BLaER1 treated with 17β-estradiol and CSF1 and Interleukin-3, amounts not matched to agents 10 nM and 100 nM (cell line): ENCODE results near the gene CCR9.
"Not testable (repeated sequence)": the region's sequence is repeated elsewhere in the genome, so short reads cannot be mapped to it uniquely, and the experiment has no call there.

Source experiments
- H3K27ac ChIP-seq, 11 experiments: shearing (Covaris generic); formaldehyde crosslinking; 2 replicates each; pipeline ENCODE4 v1.8.1; 2022
- H3K27me3 ChIP-seq, 11 experiments: shearing (Covaris generic); formaldehyde crosslinking; 2 replicates each; pipeline ENCODE4 v1.8.1; 2022
- H3K36me3 ChIP-seq, 11 experiments: shearing (Covaris generic); formaldehyde crosslinking; 2 replicates each; pipeline ENCODE4 v1.8.1; 2022
- H3K4me1 ChIP-seq, 10 experiments: shearing (Covaris generic); formaldehyde crosslinking; 2 replicates each; pipeline ENCODE4 v1.8.1; 2022
- H3K4me2 ChIP-seq, 11 experiments: shearing (Covaris generic); formaldehyde crosslinking; 2 replicates each; pipeline ENCODE4 v1.8.1; 2022
- H3K4me3 ChIP-seq, 10 experiments: shearing (Covaris generic); formaldehyde crosslinking; 2 replicates each; pipeline ENCODE4 v1.8.1; 2022
- H3K9ac ChIP-seq, 11 experiments: shearing (Covaris generic); formaldehyde crosslinking; 2 replicates each; pipeline ENCODE4 v1.8.1; 2022
- H3K9me3 ChIP-seq, 11 experiments: shearing (Covaris generic); formaldehyde crosslinking; replicated peaks in 1 of 11; 2 replicates each; pipeline ENCODE4 v1.8.1; 2022
- H4K20me1 ChIP-seq, 11 experiments: shearing (Covaris generic); formaldehyde crosslinking; 2 replicates each; pipeline ENCODE4 v1.8.1; 2022
- Cebpa-rat ChIP-seq, 11 experiments: shearing (Covaris generic); IDR thresholded peaks; 2 replicates each; pipeline ENCODE4 v1.8.1; 2022

CCR9 gene

GRCh38 chr3:45885979-45886705 is at the start of gene CCR9:
CCR9 (plus strand) TSS chr3:45886543; CDS start chr3:45894934, 8,391 bp downstream.
- Histone ChIP-seq H3K4me3 (no peak within 1 kb of the TSS), H3K9ac (no peak within 1 kb of the TSS), H4K20me1 (no peaks in the 10 kb centered on the region), H3K36me3 (no peaks in the 10 kb centered on the region), H3K27ac (no peak within 1 kb of the TSS), H3K4me1 (peaks cover 6 to 27% (median 23%) of the 10 kb centered on the region in 10 experiments; a peak in 19 of 20 replicates), H3K9me3 (no peaks in the 10 kb centered on the region), H3K4me2 (no peak within 1 kb of the TSS), H3K27me3 (no peaks in the 10 kb centered on the region)
- TF ChIP-seq Cebpa-rat (IDR thresholded peaks at IDR 0.05), result no peak

GRCh38 chr3:45838466-45838865 is 47.9 kb upstream of the CCR9 start:
- Histone ChIP-seq H3K4me2 (no peak overlapping the region), H3K27ac (no peak overlapping the region), H3K27me3 (no peaks in the 10 kb centered on the region), H3K9ac (no peak overlapping the region), H4K20me1 (no peaks in the 10 kb centered on the region), H3K36me3 (peaks cover 11 to 44% (median 28%) of the 10 kb centered on the region in 11 experiments; a peak in 21 of 22 replicates), H3K4me1 (peaks cover 6 to 16% (median 11%) of the 10 kb centered on the region in 10 experiments; a peak in 17 of 20 replicates), H3K9me3 (peaks cover 0 to 10% (median 9%) of the 10 kb centered on the region in 11 experiments; a peak in 13 of 22 replicates), H3K4me3 (no peak overlapping the region)
- TF ChIP-seq Cebpa-rat (IDR thresholded peaks at IDR 0.05), result no peak

GRCh38 chr3:45841420-45841756 is 45.0 kb upstream of the CCR9 start:
- peak overlapping the region; percentile 74 to 91 (median 82) for H3K9ac ChIP-seq
- peak overlapping the region; percentile 73 to 86 (median 79) for H3K4me3 ChIP-seq
- H3K4me2 ChIP-seq, result peak overlapping the region; percentile 85 to 98 (median 94)
- peak overlapping the region; percentile 63 to 95 (median 78) for H3K27ac ChIP-seq
- peaks cover 0 to 10% (median 9%) of the 10 kb centered on the region in 11 experiments; a peak in 13 of 22 replicates for H3K9me3 ChIP-seq
- H3K36me3 ChIP-seq, result peaks cover 0 to 19% (median 6%) of the 10 kb centered on the region in 11 experiments; a peak in 14 of 22 replicates
- no peak for TF ChIP-seq Cebpa-rat (IDR thresholded peaks at IDR 0.05)
- H4K20me1 ChIP-seq, result no peaks in the 10 kb centered on the region
- H3K27me3 ChIP-seq, result no peaks in the 10 kb centered on the region
- H3K4me1 ChIP-seq, result peaks cover 6 to 16% (median 11%) of the 10 kb centered on the region in 10 experiments; a peak in 17 of 20 replicates

- no peaks in the 10 kb centered on the region for H4K20me1 ChIP-seq
- H3K27ac ChIP-seq, result peak within 1 kb of the TSS; percentile 63 to 95 (median 78)
- peaks cover 6 to 16% (median 11%) of the 10 kb centered on the region in 10 experiments; a peak in 17 of 20 replicates for H3K4me1 ChIP-seq
- H3K27me3 ChIP-seq, result no peaks in the 10 kb centered on the region
- H3K9ac ChIP-seq, result peak within 1 kb of the TSS; percentile 74 to 91 (median 82)
- H3K9me3 ChIP-seq, result peaks cover 0 to 10% (median 9%) of the 10 kb centered on the region in 11 experiments; a peak in 13 of 22 replicates
- TF ChIP-seq Cebpa-rat (IDR thresholded peaks at IDR 0.05), result peak; percentile 97 to 100 (median 100)
- peaks cover 0 to 13% (median under 1%) of the 10 kb centered on the region in 11 experiments; a peak in 10 of 22 replicates for H3K36me3 ChIP-seq
- H3K4me3 ChIP-seq, result peak within 1 kb of the TSS; percentile 73 to 86 (median 79)
- peak within 1 kb of the TSS; percentile 85 to 98 (median 94) for H3K4me2 ChIP-seq
Observed at GRCh38 chr3:45841757-45842491, 44.4 kb upstream of the CCR9 start, which contains the start of gene LZTFL1. LZTFL1 (minus strand) TSS chr3:45842119; CDS start chr3:45841991, 128 bp downstream.

GRCh38 chr3:45842851-45843625 is 43.3 kb upstream of the CCR9 start:
- Histone ChIP-seq H4K20me1 (no peaks in the 10 kb centered on the region), H3K27me3 (no peaks in the 10 kb centered on the region), H3K4me1 (peaks cover 6 to 16% (median 11%) of the 10 kb centered on the region in 10 experiments; a peak in 17 of 20 replicates), H3K9ac (no peak overlapping the region), H3K27ac (no peak overlapping the region), H3K4me2 (peak overlapping the region in 4 of 11 experiments; percentile 85 to 95 (median 92); a peak in 3 of 22 replicates), H3K9me3 (peaks cover 0 to 10% (median 9%) of the 10 kb centered on the region in 11 experiments; a peak in 13 of 22 replicates), H3K36me3 (peaks cover 0 to 3% (median 0%) of the 10 kb centered on the region in 11 experiments; a peak in 3 of 22 replicates), H3K4me3 (no peak overlapping the region; a peak in 1 of 20 replicates)
- no peak for TF ChIP-seq Cebpa-rat (IDR thresholded peaks at IDR 0.05)

- no peak overlapping the region for H3K4me3 ChIP-seq
- no peaks in the 10 kb centered on the region for H3K27me3 ChIP-seq
- H3K36me3 ChIP-seq, result no peaks in the 10 kb centered on the region
- H3K4me2 ChIP-seq, result no peak overlapping the region
- H4K20me1 ChIP-seq, result no peaks in the 10 kb centered on the region
- peaks cover 0 to 10% (median 9%) of the 10 kb centered on the region in 11 experiments; a peak in 13 of 22 replicates for H3K9me3 ChIP-seq
- H3K4me1 ChIP-seq, result peaks cover 6 to 16% (median 11%) of the 10 kb centered on the region in 10 experiments; a peak in 17 of 20 replicates
- no peak overlapping the region for H3K9ac ChIP-seq
- H3K27ac ChIP-seq, result no peak overlapping the region
- no peak for TF ChIP-seq Cebpa-rat (IDR thresholded peaks at IDR 0.05)
Observed at GRCh38 chr3:45844616-45845015, 41.7 kb upstream of the CCR9 start.

GRCh38 chr3:45848392-45848791 is 38.0 kb upstream of the CCR9 start:
- TF ChIP-seq Cebpa-rat (IDR thresholded peaks at IDR 0.05), result no peak
- Histone ChIP-seq H3K4me2 (no peak overlapping the region), H3K9me3 (no peaks in the 10 kb centered on the region), H3K4me1 (peaks cover 0 to 8% (median 0%) of the 10 kb centered on the region in 10 experiments; a peak in 3 of 20 replicates), H4K20me1 (no peaks in the 10 kb centered on the region), H3K27me3 (no peaks in the 10 kb centered on the region), H3K9ac (no peak overlapping the region), H3K36me3 (no peaks in the 10 kb centered on the region), H3K4me3 (no peak overlapping the region), H3K27ac (no peak overlapping the region)

- Histone ChIP-seq H3K36me3 (no peaks in the 10 kb centered on the region), H3K27me3 (no peaks in the 10 kb centered on the region), H3K9ac (no peak overlapping the region), H3K27ac (no peak overlapping the region), H4K20me1 (no peaks in the 10 kb centered on the region), H3K4me3 (no peak overlapping the region), H3K9me3 (peaks cover 6 to 22% (median 16%) of the 10 kb centered on the region in 11 experiments; a peak in 13 of 22 replicates), H3K4me2 (peak overlapping the region in 3 of 11 experiments; percentile 1 to 24 (median 7); a peak in 2 of 22 replicates), H3K4me1 (peaks cover 0 to 8% (median 0%) of the 10 kb centered on the region in 10 experiments; a peak in 3 of 20 replicates)
- no peak for TF ChIP-seq Cebpa-rat (IDR thresholded peaks at IDR 0.05)
Observed at GRCh38 chr3:45852828-45853227, 33.5 kb upstream of the CCR9 start.

- Histone ChIP-seq H3K9me3 (peaks cover 6 to 22% (median 16%) of the 10 kb centered on the region in 11 experiments; a peak in 13 of 22 replicates), H3K4me1 (peaks cover 0 to 12% (median 4%) of the 10 kb centered on the region in 10 experiments; a peak in 8 of 20 replicates)
- H3K27ac ChIP-seq, H3K36me3 ChIP-seq, H3K9ac ChIP-seq, H3K27me3 ChIP-seq, H4K20me1 ChIP-seq, H3K4me2 ChIP-seq, H3K4me3 ChIP-seq: not testable (repeated sequence)
Observed at GRCh38 chr3:45856323-45856722, 30.0 kb upstream of the CCR9 start.

GRCh38 chr3:45857024-45857423 is 29.3 kb upstream of the CCR9 start:
- not testable (repeated sequence) for H3K9ac ChIP-seq, H3K4me2 ChIP-seq, H3K36me3 ChIP-seq, H3K27ac ChIP-seq, H4K20me1 ChIP-seq, H3K4me3 ChIP-seq, H3K27me3 ChIP-seq
- Histone ChIP-seq H3K4me1 (peaks cover 0 to 12% (median 4%) of the 10 kb centered on the region in 10 experiments; a peak in 8 of 20 replicates), H3K9me3 (peaks cover 6 to 22% (median 16%) of the 10 kb centered on the region in 11 experiments; a peak in 13 of 22 replicates)
